ENCODE measurements around the gene C10orf105.

- TF ChIP-seq, protein P1, sequence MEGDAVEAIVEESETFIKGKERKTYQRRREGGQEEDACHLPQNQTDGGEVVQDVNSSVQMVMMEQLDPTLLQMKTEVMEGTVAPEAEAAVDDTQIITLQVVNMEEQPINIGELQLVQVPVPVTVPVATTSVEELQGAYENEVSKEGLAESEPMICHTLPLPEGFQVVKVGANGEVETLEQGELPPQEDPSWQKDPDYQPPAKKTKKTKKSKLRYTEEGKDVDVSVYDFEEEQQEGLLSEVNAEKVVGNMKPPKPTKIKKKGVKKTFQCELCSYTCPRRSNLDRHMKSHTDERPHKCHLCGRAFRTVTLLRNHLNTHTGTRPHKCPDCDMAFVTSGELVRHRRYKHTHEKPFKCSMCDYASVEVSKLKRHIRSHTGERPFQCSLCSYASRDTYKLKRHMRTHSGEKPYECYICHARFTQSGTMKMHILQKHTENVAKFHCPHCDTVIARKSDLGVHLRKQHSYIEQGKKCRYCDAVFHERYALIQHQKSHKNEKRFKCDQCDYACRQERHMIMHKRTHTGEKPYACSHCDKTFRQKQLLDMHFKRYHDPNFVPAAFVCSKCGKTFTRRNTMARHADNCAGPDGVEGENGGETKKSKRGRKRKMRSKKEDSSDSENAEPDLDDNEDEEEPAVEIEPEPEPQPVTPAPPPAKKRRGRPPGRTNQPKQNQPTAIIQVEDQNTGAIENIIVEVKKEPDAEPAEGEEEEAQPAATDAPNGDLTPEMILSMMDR (optimal IDR thresholded peaks at IDR 0.05 in 1 of 3, IDR thresholded peaks at IDR 0.05 in 1 of 3, conservative IDR thresholded peaks at IDR 0.05 in 1 of 3; ENCODE audit: extremely low read depth in 1 of 3, insufficient read depth in 2 of 3, low read length in 3 of 3), result no peak
- no peak for TF ChIP-seq EZH2 (IDR thresholded peaks at IDR 0.05; ENCODE audit: low read length)
Measured at GRCh38 chr10:71678057-71678805, 41.3 kb downstream of the C10orf105 start.

Measured in keratinocyte (primary cell).